Measurements from ENCODE around the gene ARL5C. TPM values are rescaled to one million over a fixed set of nuclear protein-coding genes. Genes with fewer than 3 reads are reported as not detected.

The ARL5C gene, protein sequence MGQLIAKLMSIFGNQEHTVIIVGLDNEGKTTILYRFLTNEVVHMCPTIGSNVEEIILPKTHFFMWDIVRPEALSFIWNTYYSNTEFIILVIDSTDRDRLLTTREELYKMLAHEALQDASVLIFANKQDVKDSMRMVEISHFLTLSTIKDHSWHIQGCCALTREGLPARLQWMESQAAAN
- total RNA-seq = not detected in 2 replicates

DNA sequence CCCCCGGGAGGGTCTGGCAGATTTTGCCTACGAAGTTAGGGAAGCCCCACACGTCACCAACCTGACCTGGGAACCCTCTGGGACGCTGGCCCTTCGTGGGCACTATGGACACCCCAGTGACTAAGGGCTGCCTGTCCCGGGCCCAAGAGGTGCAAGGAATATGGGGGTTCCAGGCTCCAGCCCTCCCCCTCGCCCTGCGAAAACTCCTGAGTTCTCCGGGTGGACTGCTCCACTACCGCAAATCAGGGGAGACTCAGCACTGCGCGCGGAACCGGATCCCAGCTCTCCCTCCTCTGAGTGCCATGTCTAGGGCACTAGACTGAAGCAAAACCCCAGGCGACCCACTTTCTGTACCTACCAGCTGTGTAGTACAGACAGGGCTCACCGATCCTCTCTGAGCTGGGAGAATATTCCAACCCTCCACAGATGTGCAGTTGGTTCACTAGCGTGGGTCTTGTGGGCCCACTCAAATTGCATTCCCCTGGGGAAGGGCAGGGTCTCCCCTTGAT lies at the start of gene ARL5C:
TSS of gene ARL5C (minus strand) at position 321 of the 509 bp plus-strand sequence. CDS start 401 bp downstream, outside the sequence.
- Mint-ChIP-seq H3K4me1 (peaks cover 23% of the 10 kb centered on the region), H3K27ac (no peak within 1 kb of the TSS)
- intact Hi-C loops (cut with micrococcal nuclease) = loop anchor here (1.0 kb wide), 1 partner anchor 13 kb away; no protein-coding TSS in a partner anchor

GRCh38 chr17:39213852-39214251 lies 47.9 kb upstream of the ARL5C start:
- Mint-ChIP-seq H3K27me3 (peaks cover 27% of the 10 kb centered on the region), H3K36me3 (ENCODE audit: low read depth) (no peaks in the 10 kb centered on the region), H3K4me1 (peaks cover 8% of the 10 kb centered on the region), H3K27ac (no peak overlapping the region), H3K9me3 (no peaks in the 10 kb centered on the region), H3K4me3 (no peak overlapping the region)
- intact Hi-C loops (cut with micrococcal nuclease) = no loop called here
- DNase-seq = no peak

More for the DNA sequence above, at the start of gene ARL5C:
- H3K9me3 Mint-ChIP-seq = peaks cover 3% of the 10 kb centered on the region
- peaks cover 1% of the 10 kb centered on the region for H3K36me3 Mint-ChIP-seq (ENCODE audit: low read depth)
- peaks cover 30% of the 10 kb centered on the region for H3K27me3 Mint-ChIP-seq
- H3K4me3 Mint-ChIP-seq = peak within 1 kb of the TSS; percentile 85
- DNase-seq = no peak

DNA sequence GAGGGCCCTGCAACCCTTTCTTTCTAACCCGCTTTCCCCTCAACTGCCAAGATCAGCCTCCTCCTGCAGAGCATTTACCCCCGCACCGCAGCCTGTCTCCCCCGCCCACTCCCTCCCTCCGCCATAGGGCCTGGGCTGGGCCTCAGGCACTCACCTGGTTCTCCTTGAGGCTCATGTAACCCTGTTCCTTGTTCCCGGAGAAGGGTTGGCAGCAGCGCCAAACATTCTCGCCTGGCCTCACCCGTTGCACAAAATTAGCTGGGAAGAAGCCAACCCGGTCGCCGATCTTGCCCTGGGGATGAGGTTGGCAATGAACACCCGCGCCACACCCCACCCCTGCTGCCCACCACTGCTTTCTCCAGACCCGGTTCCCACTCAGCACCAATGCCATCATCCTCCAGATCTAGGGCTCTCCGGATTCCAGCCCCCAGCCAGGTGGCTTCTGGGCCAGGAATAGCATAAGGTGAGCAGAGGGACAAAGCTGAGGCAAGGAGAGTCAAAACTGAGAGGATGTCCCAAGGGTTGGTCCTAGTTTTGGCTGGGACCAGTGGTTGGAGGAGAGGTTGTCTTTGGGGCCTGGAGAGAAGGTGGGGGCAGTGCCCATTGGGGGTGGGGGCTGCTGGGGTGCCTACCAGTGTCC lies 47.0 kb upstream of the ARL5C start:
- Mint-ChIP-seq H3K27me3 (peaks cover 27% of the 10 kb centered on the region), H3K9me3 (no peaks in the 10 kb centered on the region), H3K36me3 (ENCODE audit: low read depth) (no peaks in the 10 kb centered on the region), H3K4me3 (no peak overlapping the region), H3K4me1 (peaks cover 11% of the 10 kb centered on the region), H3K27ac (no peak overlapping the region)
- no peak for DNase-seq
- intact Hi-C loops (cut with micrococcal nuclease) = no loop called here

DNA sequence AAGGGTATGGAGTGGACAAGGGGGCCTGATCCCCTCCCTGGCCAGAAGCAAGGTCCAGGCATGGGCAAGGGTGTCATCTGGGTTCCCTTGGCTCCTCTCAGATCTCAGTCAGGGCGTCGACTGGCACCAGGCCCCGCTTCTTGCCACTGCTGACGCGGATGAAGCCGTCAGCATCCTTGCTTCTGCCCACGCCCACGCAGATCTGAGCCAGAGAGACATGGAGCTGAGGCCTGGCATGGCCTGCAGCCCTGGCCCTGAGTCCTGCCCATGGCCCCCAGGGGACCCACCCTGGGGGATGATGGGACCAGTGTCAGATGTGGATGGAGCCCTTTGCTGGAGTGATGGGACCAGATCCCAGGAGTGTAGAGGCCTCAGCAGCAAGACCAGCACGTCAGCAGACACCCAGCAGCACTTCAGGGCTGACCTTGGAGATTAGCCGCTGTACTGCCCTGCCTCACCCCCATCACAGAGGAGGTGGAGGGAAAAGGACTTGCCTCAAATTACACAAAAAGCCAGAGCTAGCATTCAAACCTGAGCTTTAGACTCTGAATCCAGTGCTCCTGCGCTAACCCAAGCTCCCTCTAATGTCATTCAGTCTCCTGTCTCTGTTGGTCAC lies 46.3 kb upstream of the ARL5C start:
- no peaks in the 10 kb centered on the region for H3K36me3 Mint-ChIP-seq (ENCODE audit: low read depth)
- intact Hi-C loops (cut with micrococcal nuclease) = no loop called here
- no peak overlapping the region for H3K27ac Mint-ChIP-seq
- peaks cover 12% of the 10 kb centered on the region for H3K4me1 Mint-ChIP-seq
- H3K27me3 Mint-ChIP-seq = peaks cover 26% of the 10 kb centered on the region
- H3K4me3 Mint-ChIP-seq = no peak overlapping the region
- no peaks in the 10 kb centered on the region for H3K9me3 Mint-ChIP-seq
- DNase-seq = no peak

DNA sequence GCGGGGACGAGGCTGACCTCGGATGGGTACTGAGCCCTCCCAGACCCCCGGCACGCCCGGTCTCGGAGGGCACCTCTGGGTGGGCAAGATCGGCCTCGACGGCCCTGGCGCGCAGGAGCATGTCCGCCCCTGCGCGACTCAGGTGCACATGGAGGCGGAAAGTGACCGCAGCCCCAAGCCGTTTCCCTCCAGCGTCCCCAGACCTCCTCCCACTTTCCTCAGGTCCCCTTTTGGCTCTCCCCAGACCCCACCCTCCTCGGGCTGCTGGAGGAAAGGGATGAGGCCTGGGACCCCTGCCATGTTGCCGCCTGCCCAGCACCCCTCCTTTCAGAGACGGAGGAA lies 44.1 kb upstream of the ARL5C start:
- H3K4me3 Mint-ChIP-seq = peak overlapping the region; percentile 68
- DNase-seq = no peak
- peaks cover 18% of the 10 kb centered on the region for H3K4me1 Mint-ChIP-seq
- peaks cover 14% of the 10 kb centered on the region for H3K27me3 Mint-ChIP-seq
- H3K36me3 Mint-ChIP-seq (ENCODE audit: low read depth) = peaks cover 2% of the 10 kb centered on the region
- intact Hi-C loops (cut with micrococcal nuclease) = no loop called here
- H3K27ac Mint-ChIP-seq = peak overlapping the region; percentile 61
- no peaks in the 10 kb centered on the region for H3K9me3 Mint-ChIP-seq

GRCh38 chr17:39209317-39210092 lies 43.5 kb upstream of the ARL5C start:
- peaks cover 13% of the 10 kb centered on the region for H3K27me3 Mint-ChIP-seq
- H3K36me3 Mint-ChIP-seq (ENCODE audit: low read depth) = peaks cover 7% of the 10 kb centered on the region
- DNase-seq = peak; percentile 88
- H3K9me3 Mint-ChIP-seq = no peaks in the 10 kb centered on the region
- peaks cover 20% of the 10 kb centered on the region for H3K4me1 Mint-ChIP-seq
- H3K4me3 Mint-ChIP-seq = peak overlapping the region; percentile 68
- peak overlapping the region; percentile 61 for H3K27ac Mint-ChIP-seq
- intact Hi-C loops (cut with micrococcal nuclease) = loop anchor here (5.0 to 10.0 kb wide), 2 partner anchors 195 to 253 kb away; partner anchors contain the start of genes CDK12 and FBXL20

GRCh38 chr17:39208893-39209292 lies 42.9 kb upstream of the ARL5C start:
- intact Hi-C loops (cut with micrococcal nuclease) = loop anchor here (5.0 to 10.0 kb wide), 2 partner anchors 196 to 253 kb away; partner anchors contain the start of genes CDK12 and FBXL20
- Mint-ChIP-seq H3K4me3 (peak overlapping the region; percentile 35), H3K27ac (no peak overlapping the region), H3K27me3 (peaks cover 13% of the 10 kb centered on the region), H3K4me1 (peaks cover 22% of the 10 kb centered on the region), H3K9me3 (no peaks in the 10 kb centered on the region), H3K36me3 (ENCODE audit: low read depth) (peaks cover 12% of the 10 kb centered on the region)
- DNase-seq = no peak

DNA sequence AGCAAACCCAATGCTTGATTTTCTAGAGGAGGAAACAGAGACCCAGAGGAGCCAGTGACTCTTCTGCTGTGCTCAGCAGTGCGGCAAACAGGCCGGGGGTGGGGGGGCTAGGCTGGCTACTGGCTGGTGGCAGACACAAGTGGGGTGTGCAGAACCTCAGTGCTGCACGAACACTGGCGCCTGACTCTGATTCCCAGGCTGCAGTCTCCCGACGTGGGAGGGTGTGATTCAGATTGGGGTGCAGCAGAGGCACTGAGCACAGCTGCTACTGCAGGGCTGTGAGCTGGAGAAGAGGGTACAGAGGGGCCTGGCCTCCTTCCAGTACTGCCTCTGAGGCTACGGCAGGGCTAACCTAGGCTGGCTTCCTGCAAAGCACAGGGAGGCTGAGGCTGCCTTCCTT lies 42.2 kb upstream of the ARL5C start:
- Mint-ChIP-seq H3K27me3 (peaks cover 13% of the 10 kb centered on the region), H3K27ac (no peak overlapping the region), H3K36me3 (ENCODE audit: low read depth) (peaks cover 19% of the 10 kb centered on the region), H3K4me3 (no peak overlapping the region), H3K4me1 (peaks cover 22% of the 10 kb centered on the region), H3K9me3 (no peaks in the 10 kb centered on the region)
- intact Hi-C loops (cut with micrococcal nuclease) = loop anchor here (5.0 to 10.0 kb wide), 2 partner anchors 197 to 254 kb away; partner anchors contain the start of genes CDK12 and FBXL20
- no peak for DNase-seq

GRCh38 chr17:39205112-39205526 lies 39.2 kb upstream of the ARL5C start:
- DNase-seq = no peak
- H3K9me3 Mint-ChIP-seq = no peaks in the 10 kb centered on the region
- peaks cover under 1% of the 10 kb centered on the region for H3K27me3 Mint-ChIP-seq
- H3K27ac Mint-ChIP-seq = peak overlapping the region; percentile 28
- intact Hi-C loops (cut with micrococcal nuclease) = loop anchor here (5.0 to 10.0 kb wide), 2 partner anchors 200 to 257 kb away; partner anchors contain the start of genes CDK12 and FBXL20
- peaks cover 39% of the 10 kb centered on the region for H3K4me1 Mint-ChIP-seq
- no peak overlapping the region for H3K4me3 Mint-ChIP-seq
- peaks cover 47% of the 10 kb centered on the region for H3K36me3 Mint-ChIP-seq (ENCODE audit: low read depth)

DNA sequence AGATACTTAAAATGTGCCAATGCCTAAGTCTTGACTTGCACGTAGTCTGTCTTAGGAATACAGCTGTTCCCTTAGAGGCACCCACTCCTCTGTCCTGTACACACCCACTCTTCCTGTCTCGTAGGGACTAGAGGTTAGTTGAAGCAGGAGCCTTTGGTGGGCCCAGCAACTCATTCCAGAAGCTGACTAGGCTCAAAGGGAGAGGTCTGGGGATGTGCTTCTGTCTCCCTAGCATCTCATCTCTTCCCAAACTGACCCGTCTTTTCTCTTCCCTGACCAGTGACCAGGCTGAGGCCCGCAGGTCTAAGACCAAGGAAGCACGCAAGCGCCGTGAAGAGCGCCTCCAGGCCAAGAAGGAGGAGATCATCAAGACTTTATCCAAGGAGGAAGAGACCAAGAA lies 38.3 kb upstream of the ARL5C start:
- Mint-ChIP-seq H3K27me3 (no peaks in the 10 kb centered on the region), H3K9me3 (no peaks in the 10 kb centered on the region), H3K4me3 (no peak overlapping the region), H3K36me3 (ENCODE audit: low read depth) (peaks cover 51% of the 10 kb centered on the region), H3K4me1 (peaks cover 42% of the 10 kb centered on the region), H3K27ac (no peak overlapping the region)
- DNase-seq = no peak
- intact Hi-C loops (cut with micrococcal nuclease) = loop anchor here (10.0 kb wide), 1 partner anchor 201 kb away; the partner anchor contains the start of gene FBXL20

- Mint-ChIP-seq H3K9me3 (no peaks in the 10 kb centered on the region), H3K4me3 (peak overlapping the region; percentile 98), H3K4me1 (peaks cover 45% of the 10 kb centered on the region), H3K27me3 (no peaks in the 10 kb centered on the region), H3K36me3 (ENCODE audit: low read depth) (peaks cover 51% of the 10 kb centered on the region), H3K27ac (peak overlapping the region; percentile 98)
- intact Hi-C loops (cut with micrococcal nuclease) = loop anchor here (10.0 kb wide), 1 partner anchor 204 kb away; the partner anchor contains the start of gene FBXL20
- no peak for DNase-seq
These were observed 35.1 kb upstream of the ARL5C start for GRCh38 chr17:39200957-39201510.

- DNase-seq = peak; percentile 94
- Mint-ChIP-seq H3K4me3 (peak within 1 kb of the TSS; percentile 98), H3K27me3 (no peaks in the 10 kb centered on the region), H3K9me3 (no peaks in the 10 kb centered on the region), H3K4me1 (peaks cover 52% of the 10 kb centered on the region), H3K27ac (peak within 1 kb of the TSS; percentile 98), H3K36me3 (ENCODE audit: low read depth) (peaks cover 50% of the 10 kb centered on the region)
- intact Hi-C loops (cut with micrococcal nuclease) = loop anchor here (10.0 kb wide), 1 partner anchor 205 kb away; the partner anchor contains the start of gene FBXL20
These were observed 34.3 kb upstream of the ARL5C start, which contains the start of gene RPL19 for GRCh38 chr17:39200070-39200879. RPL19 (plus strand) TSS chr17:39200283; CDS start chr17:39200345, 62 bp downstream.
